ENCODE results near the gene USP5. TPM values are rescaled to one million over a fixed set of nuclear protein-coding genes. Genes with fewer than 3 reads are reported as not detected.

Gene USP5
- polyA plus RNA-seq, 1 donor (not counting 4 experiments of a cell fraction or from before 2014, with no cell fraction given), result 58.3 TPM

DNA sequence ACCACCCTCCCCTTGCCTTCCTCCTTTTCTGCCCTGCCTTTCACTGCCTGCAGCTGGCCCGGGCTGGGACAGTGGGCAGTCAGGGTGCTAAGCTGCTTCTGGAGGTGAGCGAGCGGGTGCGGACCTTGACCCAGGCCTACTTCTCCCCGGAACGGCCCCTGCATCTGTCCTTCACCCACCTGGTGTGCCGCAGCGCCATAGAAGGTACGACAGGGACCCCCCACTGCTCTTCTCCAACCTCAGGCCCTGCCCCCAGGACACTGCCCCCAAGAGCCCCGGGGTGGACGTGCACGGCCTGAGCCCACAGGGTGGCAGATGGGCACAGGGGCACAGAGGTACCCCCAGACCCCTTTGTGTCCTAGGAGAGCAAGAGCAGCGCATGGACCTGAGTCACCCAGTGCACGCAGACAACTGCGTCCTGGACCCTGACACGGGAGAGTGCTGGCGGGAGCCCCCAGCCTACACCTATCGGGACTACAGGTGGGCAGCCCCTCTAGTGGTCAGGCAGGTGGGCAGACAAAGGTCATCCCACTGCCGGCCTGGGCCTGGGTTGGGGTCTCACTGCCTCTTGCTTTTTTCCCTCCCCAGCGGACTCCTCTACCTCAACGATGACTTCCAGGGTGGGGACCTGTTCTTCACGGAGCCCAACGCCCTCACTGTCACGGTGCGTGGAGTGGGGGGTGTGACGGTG, 14.4 kb upstream of the USP5 start:
- TF ChIP-seq EZH2 (IDR thresholded peaks at IDR 0.05; ENCODE audit: low read length), result no peak
- no peak for TF ChIP-seq CTCF (optimal IDR thresholded peaks at IDR 0.05 in 1 of 3, IDR thresholded peaks at IDR 0.05 in 1 of 3, conservative IDR thresholded peaks at IDR 0.05 in 1 of 3; ENCODE audit: extremely low read depth in 1 of 3, insufficient read depth in 2 of 3, low read length in 3 of 3)
- FAIRE-seq, result no peak

DNA sequence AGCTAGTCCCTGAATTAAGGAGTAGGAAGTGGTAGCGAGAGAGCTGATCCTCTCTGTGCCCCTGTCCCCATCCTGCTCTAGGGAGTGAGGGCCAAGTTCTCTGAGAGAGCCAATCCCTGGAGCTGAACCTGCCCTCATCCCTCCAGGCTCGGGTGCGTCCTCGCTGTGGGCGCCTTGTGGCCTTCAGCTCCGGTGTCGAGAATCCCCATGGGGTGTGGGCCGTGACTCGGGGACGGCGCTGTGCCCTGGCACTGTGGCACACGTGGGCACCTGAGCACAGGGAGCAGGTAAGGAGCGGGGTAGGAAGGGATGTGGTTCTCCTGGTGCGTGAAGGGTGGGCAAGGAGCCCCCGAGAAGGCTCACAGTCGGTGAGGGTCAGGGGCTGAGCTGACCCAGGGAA, 13.1 kb upstream of the USP5 start:
- Histone ChIP-seq H3K27me3 (ENCODE audit: control insufficient read depth, extremely low read depth, insufficient read depth, low read length) (no peaks in the 10 kb centered on the region), H2AFZ (ENCODE audit: control insufficient read depth, low read length) (no peak overlapping the region), H3K9ac (ENCODE audit: control insufficient read depth, extremely low read depth, insufficient read depth, low read length) (no peak overlapping the region), H3K4me1 (ENCODE audit: control insufficient read depth, extremely low read depth, insufficient read depth, low read length) (no peaks in the 10 kb centered on the region), H3K36me3 (ENCODE audit: control insufficient read depth in 2 of 2, extremely low read depth in 1 of 2, insufficient read depth in 2 of 2, low read length in 2 of 2) (peaks cover 0 to 4% of the 10 kb centered on the region in 2 experiments), H3K27ac (ENCODE audit: control insufficient read depth, insufficient read depth, low read length) (no peak overlapping the region), H3K9me1 (ENCODE audit: control insufficient read depth, extremely low read depth, insufficient read depth, low read length) (no peaks in the 10 kb centered on the region), H3K79me2 (ENCODE audit: control insufficient read depth, insufficient read depth, low read length) (no peaks in the 10 kb centered on the region), H3K4me2 (ENCODE audit: control insufficient read depth, extremely low read depth, insufficient read depth, low read depth, low read length) (no peak overlapping the region), H3K9me3 (ENCODE audit: control insufficient read depth, low read depth, low read length) (no peaks in the 10 kb centered on the region), H4K20me1 (ENCODE audit: control insufficient read depth, extremely low read depth, insufficient read depth, low read length) (peaks cover 2% of the 10 kb centered on the region), H3K4me3 (ENCODE audit: control insufficient read depth in 2 of 3, extremely low read depth in 1 of 3, insufficient read depth in 2 of 3, low read depth in 1 of 3, low read length in 3 of 3) (no peak overlapping the region)
- DNase-seq (ENCODE audit: low read depth, low spot score), result no peak
- FAIRE-seq, result no peak
- dilution Hi-C loops (cut with MboI; ENCODE audit: extremely low pct_ligation_motif_present, low sequenced_read_pairs), result no loop called here
- TF ChIP-seq EZH2 (IDR thresholded peaks at IDR 0.05; ENCODE audit: low read length), result no peak
- TF ChIP-seq CTCF (optimal IDR thresholded peaks at IDR 0.05 in 1 of 3, IDR thresholded peaks at IDR 0.05 in 1 of 3, conservative IDR thresholded peaks at IDR 0.05 in 1 of 3; ENCODE audit: extremely low read depth in 1 of 3, insufficient read depth in 2 of 3, low read length in 3 of 3), result no peak

More for the DNA sequence above, 14.4 kb upstream of the USP5 start:
- Histone ChIP-seq H3K9me3 (ENCODE audit: control insufficient read depth, low read depth, low read length) (no peaks in the 10 kb centered on the region), H3K36me3 (ENCODE audit: control insufficient read depth in 2 of 2, extremely low read depth in 1 of 2, insufficient read depth in 2 of 2, low read length in 2 of 2) (peaks cover 0 to 4% of the 10 kb centered on the region in 2 experiments), H3K9ac (ENCODE audit: control insufficient read depth, extremely low read depth, insufficient read depth, low read length) (no peak overlapping the region), H3K4me1 (ENCODE audit: control insufficient read depth, extremely low read depth, insufficient read depth, low read length) (no peaks in the 10 kb centered on the region), H3K27me3 (ENCODE audit: control insufficient read depth, extremely low read depth, insufficient read depth, low read length) (no peaks in the 10 kb centered on the region), H2AFZ (ENCODE audit: control insufficient read depth, low read length) (no peak overlapping the region), H3K27ac (ENCODE audit: control insufficient read depth, insufficient read depth, low read length) (no peak overlapping the region), H3K4me3 (ENCODE audit: control insufficient read depth in 2 of 3, extremely low read depth in 1 of 3, insufficient read depth in 2 of 3, low read depth in 1 of 3, low read length in 3 of 3) (no peak overlapping the region), H4K20me1 (ENCODE audit: control insufficient read depth, extremely low read depth, insufficient read depth, low read length) (peaks cover 2% of the 10 kb centered on the region), H3K79me2 (ENCODE audit: control insufficient read depth, insufficient read depth, low read length) (no peaks in the 10 kb centered on the region), H3K9me1 (ENCODE audit: control insufficient read depth, extremely low read depth, insufficient read depth, low read length) (no peaks in the 10 kb centered on the region), H3K4me2 (ENCODE audit: control insufficient read depth, extremely low read depth, insufficient read depth, low read depth, low read length) (no peak overlapping the region)
- dilution Hi-C loops (cut with MboI; ENCODE audit: extremely low pct_ligation_motif_present, low sequenced_read_pairs), result no loop called here
- no peak for DNase-seq (ENCODE audit: low read depth, low spot score)
